ENCODE measurements around the gene EAF1.

- TF ChIP-seq CBX8 (IDR thresholded peaks at IDR 0.05; ENCODE audit: borderline replicate concordance, low read depth, low read length) (no peak), SIN3A (conservative IDR thresholded peaks at IDR 0.05 in 1 of 2, IDR thresholded peaks at IDR 0.05 in 1 of 2; ENCODE audit: low read depth in 1 of 2, low read length in 2 of 2) (no peak)
Observed at GRCh38 chr3:15478640-15478979, 51.2 kb downstream of the EAF1 start.

Measured in H1 (cell line).